ENCODE data around the gene ZNF263.

GRCh38 chr16:3276679-3277078, 6.6 kb upstream of the ZNF263 start:
- TF ChIP-seq, protein P1, sequence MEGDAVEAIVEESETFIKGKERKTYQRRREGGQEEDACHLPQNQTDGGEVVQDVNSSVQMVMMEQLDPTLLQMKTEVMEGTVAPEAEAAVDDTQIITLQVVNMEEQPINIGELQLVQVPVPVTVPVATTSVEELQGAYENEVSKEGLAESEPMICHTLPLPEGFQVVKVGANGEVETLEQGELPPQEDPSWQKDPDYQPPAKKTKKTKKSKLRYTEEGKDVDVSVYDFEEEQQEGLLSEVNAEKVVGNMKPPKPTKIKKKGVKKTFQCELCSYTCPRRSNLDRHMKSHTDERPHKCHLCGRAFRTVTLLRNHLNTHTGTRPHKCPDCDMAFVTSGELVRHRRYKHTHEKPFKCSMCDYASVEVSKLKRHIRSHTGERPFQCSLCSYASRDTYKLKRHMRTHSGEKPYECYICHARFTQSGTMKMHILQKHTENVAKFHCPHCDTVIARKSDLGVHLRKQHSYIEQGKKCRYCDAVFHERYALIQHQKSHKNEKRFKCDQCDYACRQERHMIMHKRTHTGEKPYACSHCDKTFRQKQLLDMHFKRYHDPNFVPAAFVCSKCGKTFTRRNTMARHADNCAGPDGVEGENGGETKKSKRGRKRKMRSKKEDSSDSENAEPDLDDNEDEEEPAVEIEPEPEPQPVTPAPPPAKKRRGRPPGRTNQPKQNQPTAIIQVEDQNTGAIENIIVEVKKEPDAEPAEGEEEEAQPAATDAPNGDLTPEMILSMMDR (IDR thresholded peaks at IDR 0.05), result no peak
- no peak for TF ChIP-seq NFATC4 (CRISPR knock-in tag; IDR thresholded peaks at IDR 0.05)
- TF ChIP-seq, protein P2, sequence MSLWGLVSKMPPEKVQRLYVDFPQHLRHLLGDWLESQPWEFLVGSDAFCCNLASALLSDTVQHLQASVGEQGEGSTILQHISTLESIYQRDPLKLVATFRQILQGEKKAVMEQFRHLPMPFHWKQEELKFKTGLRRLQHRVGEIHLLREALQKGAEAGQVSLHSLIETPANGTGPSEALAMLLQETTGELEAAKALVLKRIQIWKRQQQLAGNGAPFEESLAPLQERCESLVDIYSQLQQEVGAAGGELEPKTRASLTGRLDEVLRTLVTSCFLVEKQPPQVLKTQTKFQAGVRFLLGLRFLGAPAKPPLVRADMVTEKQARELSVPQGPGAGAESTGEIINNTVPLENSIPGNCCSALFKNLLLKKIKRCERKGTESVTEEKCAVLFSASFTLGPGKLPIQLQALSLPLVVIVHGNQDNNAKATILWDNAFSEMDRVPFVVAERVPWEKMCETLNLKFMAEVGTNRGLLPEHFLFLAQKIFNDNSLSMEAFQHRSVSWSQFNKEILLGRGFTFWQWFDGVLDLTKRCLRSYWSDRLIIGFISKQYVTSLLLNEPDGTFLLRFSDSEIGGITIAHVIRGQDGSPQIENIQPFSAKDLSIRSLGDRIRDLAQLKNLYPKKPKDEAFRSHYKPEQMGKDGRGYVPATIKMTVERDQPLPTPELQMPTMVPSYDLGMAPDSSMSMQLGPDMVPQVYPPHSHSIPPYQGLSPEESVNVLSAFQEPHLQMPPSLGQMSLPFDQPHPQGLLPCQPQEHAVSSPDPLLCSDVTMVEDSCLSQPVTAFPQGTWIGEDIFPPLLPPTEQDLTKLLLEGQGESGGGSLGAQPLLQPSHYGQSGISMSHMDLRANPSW (CRISPR knock-in tag; conservative IDR thresholded peaks at IDR 0.05; ENCODE audit: low read depth), result no peak
- TF ChIP-seq JUN (CRISPR knock-in tag; IDR thresholded peaks at IDR 0.05), result no peak
- no peak for TF ChIP-seq SP1 (CRISPR knock-in tag; conservative IDR thresholded peaks at IDR 0.05)
- no peak for TF ChIP-seq NFYB (CRISPR knock-in tag; conservative IDR thresholded peaks at IDR 0.05; ENCODE audit: low read depth)
- no peak for TF ChIP-seq AFF4 (CRISPR knock-in tag; IDR thresholded peaks at IDR 0.05; ENCODE audit: borderline replicate concordance)
- no peak for TF ChIP-seq CREB1 (CRISPR knock-in tag; IDR thresholded peaks at IDR 0.05)
- no peak for TF ChIP-seq NR3C1 (CRISPR knock-in tag; conservative IDR thresholded peaks at IDR 0.05; ENCODE audit: low read depth)
- TF ChIP-seq HMGXB4 (CRISPR knock-in tag; IDR thresholded peaks at IDR 0.05), result no peak
- TF ChIP-seq, protein P3, sequence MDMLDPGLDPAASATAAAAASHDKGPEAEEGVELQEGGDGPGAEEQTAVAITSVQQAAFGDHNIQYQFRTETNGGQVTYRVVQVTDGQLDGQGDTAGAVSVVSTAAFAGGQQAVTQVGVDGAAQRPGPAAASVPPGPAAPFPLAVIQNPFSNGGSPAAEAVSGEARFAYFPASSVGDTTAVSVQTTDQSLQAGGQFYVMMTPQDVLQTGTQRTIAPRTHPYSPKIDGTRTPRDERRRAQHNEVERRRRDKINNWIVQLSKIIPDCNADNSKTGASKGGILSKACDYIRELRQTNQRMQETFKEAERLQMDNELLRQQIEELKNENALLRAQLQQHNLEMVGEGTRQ (CRISPR knock-in tag; IDR thresholded peaks at IDR 0.05), result no peak
- TF ChIP-seq SMAD4 (CRISPR knock-in tag; IDR thresholded peaks at IDR 0.05), result no peak

All from WTC11 (cell line).